ENCODE measurements around the gene SEMA6A. TPM values are rescaled to one million over a fixed set of nuclear protein-coding genes. Genes with fewer than 3 reads are reported as not detected.

SEMA6A gene
- total and polyA plus RNA-seq, 2 of the 13 experiments (the other 11 are each of a cell fraction or from before 2014, with no cell fraction given) = 5.1 to 6.5 TPM

DNA sequence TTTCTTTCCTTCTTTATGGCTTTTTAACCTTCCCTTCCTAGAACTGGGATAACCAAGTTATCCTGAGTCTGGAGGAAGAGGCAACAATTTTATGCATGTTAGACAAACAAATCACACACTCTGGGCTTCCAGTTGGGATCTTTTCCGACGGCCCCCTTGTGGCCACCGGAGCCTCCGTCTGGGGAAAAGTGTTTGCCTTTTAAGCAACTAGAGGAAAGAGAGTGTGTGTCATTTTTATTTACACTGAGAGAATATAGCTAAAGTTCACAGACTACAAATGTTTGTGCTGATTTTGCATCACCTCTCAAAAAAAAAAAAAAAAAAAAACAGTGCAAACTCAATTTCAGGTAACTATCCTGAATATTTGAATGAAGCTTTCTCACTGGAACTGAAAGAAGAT lies 126.2 kb downstream of the SEMA6A start:
- 5% methylated on average over 4 of the region's 4 CpGs for WGBS (ENCODE audit: low lambda C conversion rate)
- BruUV-seq (replicated peaks) = no TSS peak
- ATAC-seq (peak; percentile 91), DNase-seq (ENCODE audit: low spot score) (peak; percentile 63), FAIRE-seq (peak; percentile 48)
- no peaks in the 10 kb centered on the region for H3K79me2 ChIP-seq (ENCODE audit: insufficient read depth, low read length)
- H3K4me3 ChIP-seq (replicated peaks in 1 of 3; ENCODE audit: insufficient read depth in 1 of 3, low read depth in 2 of 3, low read length in 3 of 3) = no peak overlapping the region
- in situ Hi-C loops (cut with HindIII; ENCODE audit: extremely low pct_ligation_motif_present, low pct_unique_long_range_greater_than_20kb) (no loop called here), intact Hi-C loops (cut with micrococcal nuclease; ENCODE audit: unreplicated experiment) (no loop called here)
- POLR2A ChIA-PET = no interaction called here
- CTCF ChIA-PET (ENCODE audit: low intra/inter-chr PET ratio, low total read pairs) = no interaction called here
- peaks cover 3 to 5% of the 10 kb centered on the region in 2 experiments; a peak in 2 of 5 replicates for H3K36me3 ChIP-seq (replicated peaks in 1 of 2; ENCODE audit: control insufficient read depth in 1 of 2, insufficient read depth in 2 of 2, low read length in 2 of 2)
- H3K27ac ChIP-seq (ENCODE audit: extremely low read length, insufficient read depth, low read length) = peak overlapping the region; percentile 21
- peaks cover 53% of the 10 kb centered on the region for H3K4me1 ChIP-seq (ENCODE audit: insufficient read depth, low read length)
- no peaks in the 10 kb centered on the region for H3K27me3 ChIP-seq (ENCODE audit: control insufficient read depth in 1 of 2, insufficient read depth in 2 of 2, low read length in 2 of 2)
- no peaks in the 10 kb centered on the region for H4K20me1 ChIP-seq (ENCODE audit: insufficient read depth, low read length)
- H3K9ac ChIP-seq (ENCODE audit: insufficient read depth, low read depth, low read length) = no peak overlapping the region
- H3K9me3 ChIP-seq (ENCODE audit: low read length) = no peaks in the 10 kb centered on the region
- H2AFZ ChIP-seq (ENCODE audit: low read length) = no peak overlapping the region
- no peak overlapping the region for H3K4me2 ChIP-seq (ENCODE audit: low read depth, low read length)
- TF ChIP-seq NFRKB (IDR thresholded peaks at IDR 0.05) (no peak), ARHGAP35 (CRISPR knock-in tag; IDR thresholded peaks at IDR 0.05; ENCODE audit: borderline replicate concordance) (no peak), KDM5A (IDR thresholded peaks at IDR 0.05; ENCODE audit: borderline replicate concordance, low read length) (no peak), CREB1 (IDR thresholded peaks at IDR 0.05) (no peak), CREB1 (CRISPR knock-in tag; IDR thresholded peaks at IDR 0.05) (peak; percentile 27; the same call in 1 of the 2 replicates), EHMT2 (IDR thresholded peaks at IDR 0.05; ENCODE audit: borderline replicate concordance, low read depth, low read length) (no peak), MEF2D (CRISPR knock-in tag; IDR thresholded peaks at IDR 0.05) (0 out of 2 replicates have a peak, but pooled peaks have one; percentile 36), NFKBIZ (CRISPR knock-in tag; IDR thresholded peaks at IDR 0.05) (no peak), ZBTB7B (CRISPR knock-in tag; IDR thresholded peaks at IDR 0.05) (peak; percentile 54; the same call in 1 of the 2 replicates), CENPX (CRISPR knock-in tag; IDR thresholded peaks at IDR 0.05) (no peak), ZNF543 (CRISPR knock-in tag; IDR thresholded peaks at IDR 0.05) (no peak), DNMT1 (CRISPR knock-in tag; IDR thresholded peaks at IDR 0.05) (no peak)
- TF ChIP-seq, protein P1, sequence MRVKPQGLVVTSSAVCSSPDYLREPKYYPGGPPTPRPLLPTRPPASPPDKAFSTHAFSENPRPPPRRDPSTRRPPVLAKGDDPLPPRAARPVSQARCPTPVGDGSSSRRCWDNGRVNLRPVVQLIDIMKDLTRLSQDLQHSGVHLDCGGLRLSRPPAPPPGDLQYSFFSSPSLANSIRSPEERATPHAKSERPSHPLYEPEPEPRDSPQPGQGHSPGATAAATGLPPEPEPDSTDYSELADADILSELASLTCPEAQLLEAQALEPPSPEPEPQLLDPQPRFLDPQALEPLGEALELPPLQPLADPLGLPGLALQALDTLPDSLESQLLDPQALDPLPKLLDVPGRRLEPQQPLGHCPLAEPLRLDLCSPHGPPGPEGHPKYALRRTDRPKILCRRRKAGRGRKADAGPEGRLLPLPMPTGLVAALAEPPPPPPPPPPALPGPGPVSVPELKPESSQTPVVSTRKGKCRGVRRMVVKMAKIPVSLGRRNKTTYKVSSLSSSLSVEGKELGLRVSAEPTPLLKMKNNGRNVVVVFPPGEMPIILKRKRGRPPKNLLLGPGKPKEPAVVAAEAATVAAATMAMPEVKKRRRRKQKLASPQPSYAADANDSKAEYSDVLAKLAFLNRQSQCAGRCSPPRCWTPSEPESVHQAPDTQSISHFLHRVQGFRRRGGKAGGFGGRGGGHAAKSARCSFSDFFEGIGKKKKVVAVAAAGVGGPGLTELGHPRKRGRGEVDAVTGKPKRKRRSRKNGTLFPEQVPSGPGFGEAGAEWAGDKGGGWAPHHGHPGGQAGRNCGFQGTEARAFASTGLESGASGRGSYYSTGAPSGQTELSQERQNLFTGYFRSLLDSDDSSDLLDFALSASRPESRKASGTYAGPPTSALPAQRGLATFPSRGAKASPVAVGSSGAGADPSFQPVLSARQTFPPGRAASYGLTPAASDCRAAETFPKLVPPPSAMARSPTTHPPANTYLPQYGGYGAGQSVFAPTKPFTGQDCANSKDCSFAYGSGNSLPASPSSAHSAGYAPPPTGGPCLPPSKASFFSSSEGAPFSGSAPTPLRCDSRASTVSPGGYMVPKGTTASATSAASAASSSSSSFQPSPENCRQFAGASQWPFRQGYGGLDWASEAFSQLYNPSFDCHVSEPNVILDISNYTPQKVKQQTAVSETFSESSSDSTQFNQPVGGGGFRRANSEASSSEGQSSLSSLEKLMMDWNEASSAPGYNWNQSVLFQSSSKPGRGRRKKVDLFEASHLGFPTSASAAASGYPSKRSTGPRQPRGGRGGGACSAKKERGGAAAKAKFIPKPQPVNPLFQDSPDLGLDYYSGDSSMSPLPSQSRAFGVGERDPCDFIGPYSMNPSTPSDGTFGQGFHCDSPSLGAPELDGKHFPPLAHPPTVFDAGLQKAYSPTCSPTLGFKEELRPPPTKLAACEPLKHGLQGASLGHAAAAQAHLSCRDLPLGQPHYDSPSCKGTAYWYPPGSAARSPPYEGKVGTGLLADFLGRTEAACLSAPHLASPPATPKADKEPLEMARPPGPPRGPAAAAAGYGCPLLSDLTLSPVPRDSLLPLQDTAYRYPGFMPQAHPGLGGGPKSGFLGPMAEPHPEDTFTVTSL (CRISPR knock-in tag; IDR thresholded peaks at IDR 0.05; ENCODE audit: borderline replicate concordance) = peak; percentile 46; the same call in 1 of the 2 replicates
- TF ChIP-seq, protein P2, sequence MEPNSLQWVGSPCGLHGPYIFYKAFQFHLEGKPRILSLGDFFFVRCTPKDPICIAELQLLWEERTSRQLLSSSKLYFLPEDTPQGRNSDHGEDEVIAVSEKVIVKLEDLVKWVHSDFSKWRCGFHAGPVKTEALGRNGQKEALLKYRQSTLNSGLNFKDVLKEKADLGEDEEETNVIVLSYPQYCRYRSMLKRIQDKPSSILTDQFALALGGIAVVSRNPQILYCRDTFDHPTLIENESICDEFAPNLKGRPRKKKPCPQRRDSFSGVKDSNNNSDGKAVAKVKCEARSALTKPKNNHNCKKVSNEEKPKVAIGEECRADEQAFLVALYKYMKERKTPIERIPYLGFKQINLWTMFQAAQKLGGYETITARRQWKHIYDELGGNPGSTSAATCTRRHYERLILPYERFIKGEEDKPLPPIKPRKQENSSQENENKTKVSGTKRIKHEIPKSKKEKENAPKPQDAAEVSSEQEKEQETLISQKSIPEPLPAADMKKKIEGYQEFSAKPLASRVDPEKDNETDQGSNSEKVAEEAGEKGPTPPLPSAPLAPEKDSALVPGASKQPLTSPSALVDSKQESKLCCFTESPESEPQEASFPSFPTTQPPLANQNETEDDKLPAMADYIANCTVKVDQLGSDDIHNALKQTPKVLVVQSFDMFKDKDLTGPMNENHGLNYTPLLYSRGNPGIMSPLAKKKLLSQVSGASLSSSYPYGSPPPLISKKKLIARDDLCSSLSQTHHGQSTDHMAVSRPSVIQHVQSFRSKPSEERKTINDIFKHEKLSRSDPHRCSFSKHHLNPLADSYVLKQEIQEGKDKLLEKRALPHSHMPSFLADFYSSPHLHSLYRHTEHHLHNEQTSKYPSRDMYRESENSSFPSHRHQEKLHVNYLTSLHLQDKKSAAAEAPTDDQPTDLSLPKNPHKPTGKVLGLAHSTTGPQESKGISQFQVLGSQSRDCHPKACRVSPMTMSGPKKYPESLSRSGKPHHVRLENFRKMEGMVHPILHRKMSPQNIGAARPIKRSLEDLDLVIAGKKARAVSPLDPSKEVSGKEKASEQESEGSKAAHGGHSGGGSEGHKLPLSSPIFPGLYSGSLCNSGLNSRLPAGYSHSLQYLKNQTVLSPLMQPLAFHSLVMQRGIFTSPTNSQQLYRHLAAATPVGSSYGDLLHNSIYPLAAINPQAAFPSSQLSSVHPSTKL (CRISPR knock-in tag; IDR thresholded peaks at IDR 0.05) = peak; percentile 56; the same call in 1 of the 2 replicates
- TF ChIP-seq, protein P3, sequence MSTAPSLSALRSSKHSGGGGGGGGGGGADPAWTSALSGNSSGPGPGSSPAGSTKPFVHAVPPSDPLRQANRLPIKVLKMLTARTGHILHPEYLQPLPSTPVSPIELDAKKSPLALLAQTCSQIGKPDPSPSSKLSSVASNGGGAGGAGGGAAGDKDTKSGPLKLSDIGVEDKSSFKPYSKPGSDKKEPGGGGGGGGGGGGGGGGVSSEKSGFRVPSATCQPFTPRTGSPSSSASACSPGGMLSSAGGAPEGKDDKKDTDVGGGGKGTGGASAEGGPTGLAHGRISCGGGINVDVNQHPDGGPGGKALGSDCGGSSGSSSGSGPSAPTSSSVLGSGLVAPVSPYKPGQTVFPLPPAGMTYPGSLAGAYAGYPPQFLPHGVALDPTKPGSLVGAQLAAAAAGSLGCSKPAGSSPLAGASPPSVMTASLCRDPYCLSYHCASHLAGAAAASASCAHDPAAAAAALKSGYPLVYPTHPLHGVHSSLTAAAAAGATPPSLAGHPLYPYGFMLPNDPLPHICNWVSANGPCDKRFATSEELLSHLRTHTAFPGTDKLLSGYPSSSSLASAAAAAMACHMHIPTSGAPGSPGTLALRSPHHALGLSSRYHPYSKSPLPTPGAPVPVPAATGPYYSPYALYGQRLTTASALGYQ (CRISPR knock-in tag; IDR thresholded peaks at IDR 0.05) = no peak

Measured in HepG2 (cell line).